HUDEP-2 (cell line): Measurements from ENCODE around the gene NFKB1.
"Not testable (repeated sequence)": the region's sequence is repeated elsewhere in the genome, so short reads cannot be mapped to it uniquely, and the experiment has no call there.

Experiments used
- DNase-seq, 76 experiments: peaks; one replicate each; lab custom pipeline; 2025; ENCODE audit not compliant: unreplicated experiment in 76 of 76; lab: John Stamatoyannopoulos, UW

NFKB1 gene

DNA sequence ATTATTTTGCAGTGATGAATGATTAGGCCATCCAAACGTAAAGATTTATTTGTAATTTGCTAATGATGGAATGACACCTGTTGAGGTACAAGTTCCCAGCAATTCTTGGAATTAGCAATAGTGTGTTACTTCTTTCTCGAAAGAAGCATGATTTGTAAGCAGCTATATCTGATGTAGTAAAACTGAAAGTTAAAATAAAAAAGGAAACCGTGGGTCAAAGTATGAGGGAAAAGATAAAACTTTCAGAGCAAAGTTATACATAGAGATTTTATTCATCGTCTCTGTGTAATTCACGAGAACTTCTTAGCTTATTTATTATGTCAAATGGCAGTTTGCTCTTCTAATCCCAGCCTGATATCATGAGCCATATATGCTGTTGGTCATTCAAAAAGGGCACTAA lies 59.0 kb downstream of the NFKB1 start:
- no peak for DNase-seq

DNA sequence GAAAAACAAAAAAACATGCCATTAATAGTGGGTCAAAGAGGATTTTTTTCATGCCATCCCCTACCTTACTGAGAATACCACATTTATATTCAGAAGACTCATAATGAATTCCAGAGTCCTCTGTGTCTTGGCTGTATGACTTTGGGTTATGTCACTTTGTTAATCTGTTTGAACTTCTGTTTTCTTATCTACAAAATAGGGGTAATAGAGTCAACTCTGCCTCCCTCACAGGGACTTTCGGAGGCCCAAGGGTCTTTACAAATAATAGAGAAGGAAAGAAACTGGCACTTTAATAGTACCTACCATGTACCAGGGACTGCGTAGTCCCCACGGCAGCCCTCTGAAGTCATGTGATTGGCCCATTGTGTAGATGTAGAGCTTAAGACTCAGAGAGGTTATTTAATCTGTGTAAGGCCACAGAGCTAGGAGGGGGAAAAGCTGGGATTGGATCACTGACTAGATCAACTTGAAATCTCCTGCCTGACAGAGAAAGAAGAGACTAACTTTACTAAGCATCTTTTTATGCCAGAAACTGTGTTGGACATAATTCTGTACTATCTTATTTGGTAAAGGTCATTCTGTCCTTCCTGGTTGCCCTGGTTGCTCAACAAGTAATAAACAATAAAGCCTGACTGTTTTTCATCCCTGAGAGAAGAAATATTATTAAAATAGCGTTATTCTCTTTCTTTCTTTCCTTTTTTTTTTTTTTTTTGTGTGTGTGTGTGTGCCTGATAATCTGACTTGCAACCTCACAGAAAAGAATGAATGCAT lies 59.6 kb downstream of the NFKB1 start:
- peak in 1 of 76 experiments; percentile 1 for DNase-seq

DNA sequence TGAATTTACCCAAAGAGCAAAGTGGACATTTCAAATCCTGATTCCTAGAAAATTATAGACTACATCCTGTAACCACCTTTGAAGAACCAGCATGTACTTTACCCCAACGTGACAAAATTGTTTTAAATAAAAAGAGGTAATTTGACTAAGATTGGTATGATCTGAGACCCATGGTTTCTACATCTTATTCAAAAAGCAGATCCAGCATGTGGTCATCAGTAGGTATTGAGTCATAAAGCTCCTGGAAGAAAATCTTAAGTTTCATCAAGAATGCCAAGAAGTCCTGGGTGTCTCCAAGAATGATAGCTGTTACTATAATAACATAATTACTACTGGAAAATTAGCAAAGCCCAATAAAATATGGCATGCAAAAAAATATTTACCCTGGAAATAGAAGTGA lies 61.8 kb downstream of the NFKB1 start:
- no peak for DNase-seq

DNA sequence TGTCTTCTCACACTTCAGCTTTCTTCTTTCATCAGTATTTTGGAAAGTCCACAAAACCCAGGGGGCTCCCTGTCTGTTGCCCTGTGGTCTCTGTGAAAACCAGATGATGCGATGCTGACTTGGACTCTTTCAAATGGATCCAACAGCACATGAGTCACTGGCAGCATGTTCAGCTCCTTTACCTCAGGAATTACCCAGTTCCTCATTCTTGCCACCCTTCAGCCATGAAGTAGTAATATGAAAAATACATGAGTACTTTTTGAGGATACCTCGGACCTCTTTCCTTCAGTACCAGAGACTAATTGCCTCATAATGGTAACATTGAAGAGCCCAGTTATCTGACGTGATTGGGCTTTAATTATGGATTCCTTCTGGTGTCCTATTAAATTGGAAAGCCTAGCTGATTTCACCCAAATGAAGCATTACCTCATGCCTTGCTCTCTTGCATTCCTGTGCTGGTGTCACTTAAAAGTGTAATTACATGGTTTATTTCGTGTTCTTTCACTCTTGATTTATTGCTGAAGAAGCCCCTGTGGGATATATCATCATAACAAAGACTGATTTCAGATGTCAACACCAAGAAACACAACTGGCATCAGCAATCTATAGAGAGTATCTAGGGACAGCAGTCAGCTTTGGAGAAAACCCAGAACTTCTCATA lies 63.4 kb downstream of the NFKB1 start:
- no peak for DNase-seq

DNA sequence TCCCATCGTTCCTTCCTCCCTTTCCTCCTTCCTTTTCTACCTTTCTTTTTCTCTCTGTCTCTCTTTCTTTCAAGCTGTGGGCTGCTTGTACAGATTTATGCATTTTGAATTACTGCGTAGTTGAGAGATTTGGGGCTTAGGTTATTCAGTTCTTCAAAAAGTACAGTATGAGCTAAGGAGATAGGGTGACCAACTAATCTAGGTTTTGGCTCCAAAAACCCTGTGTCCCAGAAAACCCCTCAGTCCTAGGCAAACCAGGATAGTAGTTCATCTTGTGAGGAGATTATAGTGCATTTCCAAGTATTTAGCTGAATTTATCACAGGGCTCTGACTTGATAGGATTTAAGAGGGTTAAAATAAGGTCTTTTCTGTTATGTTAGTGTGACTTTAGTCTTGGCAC lies 64.5 kb downstream of the NFKB1 start:
- DNase-seq: no peak

DNA sequence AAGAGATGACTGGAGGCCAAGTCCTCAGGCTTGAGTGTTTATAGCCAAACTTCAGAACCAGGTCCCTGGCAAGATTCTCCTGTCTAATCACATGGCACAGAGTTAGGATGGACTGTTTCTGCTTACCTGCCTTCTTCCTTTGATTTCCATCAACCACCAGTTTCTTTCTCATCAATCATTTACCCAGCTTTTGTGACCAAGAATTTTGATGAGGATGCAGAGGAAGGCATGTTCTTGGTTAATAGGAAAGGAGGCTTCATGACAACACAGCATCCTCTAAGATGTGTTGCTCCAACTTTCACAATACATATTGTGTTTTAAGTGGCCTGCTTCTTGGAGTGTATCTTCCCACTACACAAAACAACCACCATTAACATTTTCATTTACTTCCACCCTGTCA lies 65.3 kb downstream of the NFKB1 start:
- DNase-seq: no peak

DNA sequence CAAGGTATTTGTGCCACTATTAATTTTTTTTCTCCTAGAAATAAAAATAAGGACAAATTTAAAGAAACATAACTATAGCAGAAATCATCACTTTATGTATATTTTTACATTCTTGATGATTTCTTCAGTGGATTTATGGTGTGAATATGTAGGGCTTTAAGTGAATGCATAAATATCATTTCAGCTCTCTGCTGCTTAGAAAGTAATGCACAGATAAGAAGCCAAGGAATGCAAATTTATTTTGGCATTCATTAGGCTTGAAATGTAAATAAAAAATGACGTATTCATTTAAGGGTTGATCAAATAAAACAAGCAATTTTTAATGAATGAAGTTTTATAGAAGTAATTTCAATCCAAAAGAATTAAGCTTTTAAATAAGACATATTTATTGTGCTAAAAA lies 66.3 kb downstream of the NFKB1 start:
- DNase-seq: no peak

DNA sequence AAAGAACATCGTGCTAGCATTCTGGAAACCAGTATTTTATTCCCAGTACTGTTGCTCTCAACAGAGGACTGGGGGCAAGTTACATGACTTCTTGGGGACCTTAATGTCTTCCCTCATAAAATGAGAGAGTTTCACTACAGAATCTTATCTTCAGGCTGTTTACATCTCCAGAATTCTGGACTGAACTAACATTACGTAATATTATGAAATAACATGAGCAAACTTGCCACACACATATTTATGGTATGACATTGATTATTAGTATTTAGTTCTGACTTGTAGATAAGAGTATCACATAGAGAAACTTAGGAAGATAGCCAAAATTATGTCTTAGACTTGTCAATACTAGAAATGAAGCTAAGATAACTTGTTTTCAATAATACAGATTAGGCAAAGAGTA lies 68.0 kb downstream of the NFKB1 start:
- no peak for DNase-seq

DNA sequence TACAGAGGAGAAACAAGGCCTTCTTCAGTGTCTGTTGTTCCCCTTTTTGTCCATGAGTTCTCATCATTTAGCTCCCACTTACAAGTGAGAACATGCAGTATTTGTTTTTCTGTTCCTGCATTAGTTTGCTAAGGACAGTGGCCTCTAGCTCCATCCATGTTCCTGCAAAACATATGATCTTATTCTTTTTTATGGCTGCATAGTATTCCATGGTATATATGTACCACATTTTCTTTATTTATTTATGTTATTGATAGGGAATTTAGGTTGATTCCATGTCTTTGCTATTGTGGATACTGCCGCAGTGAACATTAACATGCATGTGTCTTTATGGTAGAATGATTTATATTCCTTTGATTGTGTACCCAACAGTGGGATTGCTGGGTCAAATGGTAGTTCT lies 69.1 kb downstream of the NFKB1 start:
- DNase-seq: not testable (repeated sequence)

DNA sequence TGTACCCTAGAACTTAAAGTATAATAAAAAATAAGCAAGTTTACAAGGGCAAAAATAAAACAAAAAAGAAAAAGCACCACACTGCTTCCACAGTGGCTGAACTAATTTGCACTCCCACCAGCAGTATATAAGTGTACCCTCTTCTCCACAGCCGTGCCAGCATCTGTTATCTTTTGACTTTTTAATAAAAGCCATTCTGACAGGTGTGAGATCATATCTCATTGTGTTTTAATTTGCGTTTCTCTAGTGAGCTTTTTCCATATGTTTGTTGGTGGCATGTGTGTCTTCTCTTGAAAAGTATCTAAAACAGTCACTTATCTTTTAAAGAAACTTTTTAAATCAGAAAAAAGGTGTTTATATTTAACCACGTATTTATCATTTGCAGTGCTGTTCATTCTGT lies 71.3 kb downstream of the NFKB1 start:
- no peak for DNase-seq

DNA sequence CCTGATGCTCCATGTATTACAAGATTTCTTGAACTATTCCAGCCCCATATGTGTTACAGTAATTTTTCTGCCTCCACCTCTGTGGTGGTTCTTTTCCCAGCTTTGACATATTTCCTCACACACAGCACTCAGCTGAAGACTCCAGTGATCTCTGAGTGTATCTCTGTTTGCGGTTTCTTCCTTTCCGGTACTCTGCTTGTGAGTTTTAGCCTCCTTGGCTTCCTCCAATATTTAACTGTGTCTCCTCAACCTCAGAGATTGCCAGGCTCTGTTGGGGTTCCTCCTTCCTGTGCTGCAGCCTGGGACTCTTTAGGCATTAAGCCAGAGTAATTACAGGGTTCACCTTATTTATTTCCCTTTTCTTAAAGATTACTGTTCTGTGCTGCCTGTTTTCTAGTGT lies 73.2 kb downstream of the NFKB1 start:
- DNase-seq: no peak

DNA sequence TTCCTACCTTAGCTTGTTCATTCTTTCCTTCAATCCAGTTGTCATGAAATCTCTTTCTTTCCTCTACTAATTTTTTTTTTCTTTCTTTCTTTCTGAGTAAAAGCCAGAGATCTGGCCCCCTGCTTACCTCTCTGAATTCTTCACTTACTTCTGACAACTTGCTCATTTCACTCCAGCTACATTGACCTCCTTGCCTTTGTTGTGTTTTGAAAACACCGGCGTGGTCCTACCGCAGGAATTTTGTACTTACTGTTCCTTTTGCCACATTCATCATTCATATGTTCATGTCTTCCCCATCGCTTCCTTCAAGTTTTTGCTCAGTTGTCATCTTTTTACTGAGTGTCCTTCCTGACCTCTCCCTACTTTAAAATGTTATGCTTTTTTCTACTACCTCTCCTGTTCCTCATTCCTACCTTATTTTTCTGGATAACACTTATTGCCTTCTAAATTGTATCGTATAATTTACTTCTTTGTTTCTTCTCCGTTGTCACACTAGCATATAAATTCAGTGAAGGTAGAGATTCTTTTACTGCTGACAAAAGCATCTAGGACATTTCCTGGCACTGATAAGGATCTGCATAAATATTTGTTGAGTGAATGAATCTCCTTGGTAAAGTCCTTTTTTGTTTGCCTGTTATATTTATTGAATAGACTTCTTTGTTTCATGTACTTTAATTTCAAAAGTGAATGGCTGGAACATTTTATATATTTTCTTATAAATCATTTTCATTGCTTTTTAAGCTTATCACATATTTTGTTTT lies 74.4 kb downstream of the NFKB1 start:
- DNase-seq: no peak

DNA sequence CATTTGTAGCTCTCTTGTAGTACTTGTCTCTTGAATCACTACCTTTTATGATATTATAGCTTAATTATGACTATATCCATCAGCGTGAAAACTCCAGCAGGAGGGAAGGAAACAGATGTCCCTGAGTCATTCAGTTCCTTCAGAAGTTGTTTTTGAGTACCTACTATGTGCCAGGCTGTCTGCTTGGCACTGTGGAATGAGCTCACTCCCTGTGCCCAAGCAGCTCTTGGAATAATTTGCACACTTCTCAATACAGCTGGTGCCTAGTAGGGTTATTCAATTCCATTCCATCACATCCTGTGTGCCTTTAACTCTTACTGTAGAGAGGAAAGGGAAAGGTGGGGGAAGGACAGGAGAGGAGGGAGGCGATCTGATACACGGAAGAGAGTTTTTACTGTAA lies 77.1 kb downstream of the NFKB1 start:
- DNase-seq: no peak

DNA sequence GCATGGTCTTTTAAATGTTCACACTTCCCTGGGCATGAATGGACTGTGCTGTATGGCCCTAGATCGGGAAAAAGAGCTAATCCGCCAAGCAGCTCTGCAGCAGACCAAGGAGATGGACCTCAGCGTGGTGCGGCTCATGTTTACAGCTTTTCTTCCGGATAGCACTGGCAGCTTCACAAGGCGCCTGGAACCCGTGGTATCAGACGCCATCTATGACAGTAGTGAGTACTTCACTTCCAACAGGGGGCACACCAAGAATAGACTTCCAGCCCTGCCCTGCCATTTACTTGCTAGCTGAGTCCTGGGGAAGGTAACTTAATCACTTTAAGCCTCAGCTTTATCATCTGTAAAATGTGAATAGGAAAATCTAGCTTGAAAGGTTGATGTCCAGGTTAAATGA lies 77.7 kb downstream of the NFKB1 start:
- peak in 4 of 76 experiments; percentile 1 to 5 (median 3) for DNase-seq

DNA sequence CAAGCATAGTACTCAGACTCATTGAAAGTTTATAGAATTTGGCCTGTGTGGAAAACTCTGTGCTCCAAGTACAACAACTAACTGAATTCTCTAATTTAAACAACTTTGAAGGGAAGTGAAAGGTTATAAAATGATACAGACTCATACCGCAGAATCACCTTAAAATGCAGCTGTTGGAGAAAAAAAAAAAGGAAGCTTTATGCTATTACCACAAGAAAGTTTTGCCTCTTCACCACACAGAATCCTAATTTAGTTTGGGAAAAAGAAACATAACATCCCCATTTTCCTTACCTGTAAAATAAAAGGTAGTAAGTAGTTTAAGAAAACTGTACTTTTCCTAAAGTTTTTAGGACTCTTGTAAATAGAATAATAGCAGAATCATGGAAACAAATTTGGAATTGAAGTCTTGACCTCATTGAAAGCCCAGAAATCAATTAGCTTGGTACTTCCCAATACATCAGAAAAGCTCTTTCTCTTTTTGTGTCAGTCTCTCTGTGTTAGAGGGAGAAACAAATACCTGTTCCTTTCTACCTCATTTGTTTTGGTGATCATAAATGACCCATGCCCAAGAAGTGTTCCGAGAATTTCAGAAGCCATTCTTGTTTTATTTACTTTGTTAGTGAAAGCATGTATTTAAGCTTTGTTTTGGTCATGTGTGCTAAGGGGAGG lies 78.8 kb downstream of the NFKB1 start:
- DNase-seq: no peak

DNA sequence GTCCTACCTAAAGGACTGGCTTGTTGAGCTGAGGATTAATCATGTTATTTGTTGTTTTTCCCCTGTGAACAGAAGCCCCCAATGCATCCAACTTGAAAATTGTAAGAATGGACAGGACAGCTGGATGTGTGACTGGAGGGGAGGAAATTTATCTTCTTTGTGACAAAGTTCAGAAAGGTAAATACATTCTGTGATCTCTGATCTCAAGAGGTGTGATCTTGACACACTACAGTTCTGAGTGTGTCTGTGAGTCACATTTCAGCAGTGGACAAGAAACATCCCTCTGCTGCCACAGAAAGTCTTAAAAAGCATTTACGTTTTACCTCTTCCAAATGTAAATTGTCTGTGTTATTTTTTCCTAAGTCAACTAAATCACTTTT lies 79.3 kb downstream of the NFKB1 start:
- DNase-seq: no peak

DNA sequence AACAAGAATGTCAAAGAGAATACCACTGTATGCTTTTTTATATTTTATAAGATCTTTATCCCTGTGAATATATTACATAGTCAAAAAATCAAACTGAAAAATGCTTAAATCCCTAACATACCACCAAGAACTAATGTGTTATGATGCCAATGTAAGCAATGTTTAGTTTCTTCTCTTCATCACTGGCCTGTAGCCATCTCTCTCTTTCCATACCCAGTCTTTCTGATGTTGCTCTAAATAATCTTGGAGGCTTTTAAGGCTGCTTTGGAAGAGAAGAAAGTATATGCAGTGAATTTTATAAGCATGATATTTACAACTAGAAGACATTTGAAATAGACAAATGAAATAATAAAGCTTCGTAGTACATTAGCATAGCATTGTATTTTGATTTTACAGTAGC lies 82.9 kb downstream of the NFKB1 start:
- DNase-seq: no peak

DNA sequence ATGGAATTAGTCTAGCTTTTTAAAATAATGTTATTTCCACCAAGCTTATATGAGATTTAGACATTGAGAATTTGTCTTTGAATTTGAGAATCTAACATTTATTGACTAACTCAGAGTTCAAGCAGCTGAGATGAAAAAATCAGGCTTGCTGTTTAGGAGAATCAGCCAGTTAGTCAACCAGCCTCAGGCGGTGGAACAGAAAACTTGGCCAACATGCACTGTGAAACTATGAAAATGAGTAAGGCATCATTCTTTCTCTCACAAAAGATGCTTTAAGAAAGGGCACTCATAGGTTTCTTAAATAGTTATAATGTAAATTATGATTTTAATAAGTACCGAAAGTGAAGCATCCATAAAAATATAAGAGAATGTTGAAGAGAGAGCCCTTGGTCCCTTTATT lies 84.2 kb downstream of the NFKB1 start:
- no peak for DNase-seq

DNA sequence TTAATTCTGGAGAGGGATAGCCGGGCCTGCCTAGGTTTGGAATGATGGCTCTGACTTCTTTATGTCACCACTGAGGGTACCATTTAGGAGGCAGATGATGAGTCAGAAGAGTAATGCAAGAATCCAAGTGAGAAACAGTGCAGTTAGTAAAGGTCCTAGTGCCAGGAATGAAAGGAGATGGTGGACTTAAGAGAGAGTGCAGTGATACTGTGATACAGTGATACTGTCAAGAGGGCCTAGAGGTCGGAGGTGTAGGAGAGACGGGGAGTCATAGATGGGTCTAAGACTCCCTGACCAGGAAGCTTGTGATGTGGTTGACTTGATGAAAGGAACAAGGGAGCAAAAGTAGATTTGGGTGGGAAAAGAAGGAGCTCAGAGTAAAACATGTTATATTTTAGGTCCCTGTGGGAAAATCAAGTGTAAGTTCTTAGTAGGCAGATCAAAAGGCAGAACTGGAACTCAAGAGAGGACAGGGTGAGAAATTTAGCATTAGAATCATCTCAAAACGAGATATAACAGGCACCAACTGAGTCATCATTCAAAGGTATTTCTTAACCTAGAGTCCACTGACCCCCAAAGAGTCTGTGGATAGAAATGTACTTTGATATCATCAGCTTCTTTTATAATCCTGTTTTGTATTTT lies 85.0 kb downstream of the NFKB1 start:
- DNase-seq: no peak

DNA sequence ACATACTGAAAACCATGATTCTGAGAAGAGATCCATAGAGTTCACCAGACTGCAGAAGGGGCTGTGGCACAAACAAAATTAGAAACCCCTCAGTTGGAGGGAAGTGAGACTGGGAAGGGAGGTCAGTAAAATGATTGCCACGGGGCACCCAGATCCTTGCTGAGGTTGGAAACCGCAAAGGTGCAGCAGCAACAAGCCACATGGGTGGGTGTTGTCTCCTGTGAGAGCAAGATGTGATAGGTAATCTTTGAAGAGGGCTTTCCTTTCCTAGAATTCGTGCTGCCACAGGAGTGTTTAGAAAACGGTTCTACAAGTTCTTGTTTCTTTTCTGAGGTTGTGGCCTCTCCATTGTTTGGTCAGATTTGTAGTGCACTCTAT lies 85.5 kb downstream of the NFKB1 start:
- no peak for DNase-seq

DNA sequence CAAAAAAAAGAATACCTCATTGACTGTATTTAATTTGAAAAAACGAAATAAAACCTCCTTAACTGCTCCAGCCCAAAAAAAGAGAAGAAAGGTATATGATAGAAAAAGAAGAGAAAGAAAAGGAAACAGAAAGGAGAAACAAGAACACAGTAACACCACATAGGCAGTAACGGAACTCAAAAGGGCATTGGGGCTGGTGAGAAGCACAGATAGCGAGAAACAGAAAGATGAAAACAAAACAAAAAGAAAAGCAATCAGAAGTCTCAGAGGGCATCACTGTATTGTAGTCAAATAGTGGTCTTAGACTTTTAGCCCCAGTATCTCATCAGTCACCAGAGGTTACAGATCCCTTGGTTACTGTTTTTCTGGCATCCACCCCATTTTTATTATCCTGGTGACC lies 88.6 kb downstream of the NFKB1 start:
- no peak for DNase-seq
